Brain microvascular endothelial cell (primary cell): ENCODE results near the gene TPRA1.
A peak's percentile ranks its signal among the peaks of the same experiment; 100 is the strongest.

ENCODE experiments used
- DNase-seq: peaks from one replicate; pipeline ENCODE4 v3.0.0-alpha.2; 2020
- H3K27ac ChIP-seq: fragments of 250-450 bp; sonication (Bioruptor Pico); 2 replicates; pipeline ENCODE4 v1.5.1; 2020; ENCODE audit warnings: mild to moderate bottlenecking, moderate library complexity
- H3K27me3 ChIP-seq: fragments of 250-450 bp; sonication (Bioruptor Pico); replicated peaks from 2 replicates; pipeline ENCODE4 v1.5.1; 2020; ENCODE audit warnings: mild to moderate bottlenecking
- H3K36me3 ChIP-seq: fragments of 250-450 bp; sonication (Bioruptor Pico); replicated peaks from 2 replicates; pipeline ENCODE4 v1.5.1; 2020; ENCODE audit warnings: mild to moderate bottlenecking
- H3K4me3 ChIP-seq: 2 replicates; pipeline ENCODE4 v1.5.1; 2011; ENCODE audit warnings: low read depth, mild to moderate bottlenecking, control low read depth, low read length, moderate library complexity
- CTCF ChIP-seq: IDR thresholded peaks from 2 replicates; pipeline ENCODE4 v1.5.1; 2011; ENCODE audit warnings: low read depth, mild to moderate bottlenecking, moderate library complexity, low read length, control low read depth, inconsistent platforms; ENCODE audit errors: missing control alignments
- in situ Hi-C: cut with HindIII; loops from 2 replicates; pipeline ENCODE4 v1.10.0; 2017; ENCODE audit warnings: low sequenced_read_pairs, low pct_ligation_motif_present

Gene TPRA1

GRCh38 chr3:127613406-127613805, 22.9 kb upstream of the TPRA1 start:
- Histone ChIP-seq H3K27ac (no peak overlapping the region), H3K27me3 (no peaks in the 10 kb centered on the region), H3K36me3 (peaks cover 4% of the 10 kb centered on the region), H3K4me3 (no peak overlapping the region)
- no peak for TF ChIP-seq CTCF
- in situ Hi-C loops = no loop called here
- DNase-seq = no peak

- Histone ChIP-seq H3K27me3 (no peaks in the 10 kb centered on the region), H3K36me3 (peaks cover 4% of the 10 kb centered on the region), H3K4me3 (no peak overlapping the region), H3K27ac (no peak overlapping the region)
- TF ChIP-seq CTCF = no peak
- DNase-seq = no peak
- in situ Hi-C loops = no loop called here
These were observed 22.4 kb upstream of the TPRA1 start for GRCh38 chr3:127612966-127613365.

- Histone ChIP-seq H3K4me3 (no peak overlapping the region), H3K36me3 (peaks cover 4% of the 10 kb centered on the region), H3K27me3 (no peaks in the 10 kb centered on the region), H3K27ac (no peak overlapping the region)
- in situ Hi-C loops = no loop called here
- TF ChIP-seq CTCF = no peak
- DNase-seq = no peak
These were observed 20.7 kb upstream of the TPRA1 start for GRCh38 chr3:127611251-127611650.

- no peak for TF ChIP-seq CTCF
- in situ Hi-C loops = no loop called here
- Histone ChIP-seq H3K4me3 (no peak overlapping the region), H3K27me3 (no peaks in the 10 kb centered on the region), H3K27ac (no peak overlapping the region), H3K36me3 (peaks cover 4% of the 10 kb centered on the region)
- peak; percentile 34 for DNase-seq
These were observed 19.6 kb upstream of the TPRA1 start for GRCh38 chr3:127610105-127610504.

- no peak for TF ChIP-seq CTCF
- H3K36me3 ChIP-seq = peaks cover 4% of the 10 kb centered on the region
- no peak for DNase-seq
- H3K27me3 ChIP-seq = no peaks in the 10 kb centered on the region
- in situ Hi-C loops = no loop called here
- H3K27ac ChIP-seq = no peak overlapping the region
- no peak overlapping the region for H3K4me3 ChIP-seq
These were observed 17.8 kb upstream of the TPRA1 start for GRCh38 chr3:127608362-127608718.

GRCh38 chr3:127607675-127608361, 17.3 kb upstream of the TPRA1 start:
- H3K27me3 ChIP-seq = no peaks in the 10 kb centered on the region
- no peak overlapping the region for H3K27ac ChIP-seq
- no peak for TF ChIP-seq CTCF
- H3K36me3 ChIP-seq = peaks cover 4% of the 10 kb centered on the region
- in situ Hi-C loops = no loop called here
- H3K4me3 ChIP-seq = no peak overlapping the region
- DNase-seq = no peak
